ENCODE data around the gene NMS.

Gene NMS

GRCh38 chr2:100470182-100470581, at the start of gene NMS:
NMS (plus strand) TSS chr2:100470482; CDS start chr2:100470489, 7 bp downstream.
- no peak for DNase-seq (ENCODE audit: low read depth)
- TF ChIP-seq CTCF (conservative IDR thresholded peaks at IDR 0.05; ENCODE audit: low read length) = no peak

GRCh38 chr2:100422320-100423055, 47.8 kb upstream of the NMS start:
- TF ChIP-seq CTCF (conservative IDR thresholded peaks at IDR 0.05; ENCODE audit: low read length) = peak; percentile 70
- DNase-seq (ENCODE audit: low read depth) = peak; percentile 29
- H3K4me3 ChIP-seq (ENCODE audit: low read length) = no peak overlapping the region

More at GRCh38 chr2:100470182-100470581, at the start of gene NMS:
- H3K4me3 ChIP-seq (ENCODE audit: low read length) = no peak within 1 kb of the TSS

GRCh38 chr2:100423631-100424030, 46.7 kb upstream of the NMS start:
- no peak overlapping the region for H3K4me3 ChIP-seq (ENCODE audit: low read length)
- DNase-seq (ENCODE audit: low read depth) = peak; percentile 54
- no peak for TF ChIP-seq CTCF (conservative IDR thresholded peaks at IDR 0.05; ENCODE audit: low read length)

GRCh38 chr2:100424277-100424875, 45.9 kb upstream of the NMS start:
- DNase-seq (ENCODE audit: low read depth) = no peak
- H3K4me3 ChIP-seq (ENCODE audit: low read length) = no peak overlapping the region
- no peak for TF ChIP-seq CTCF (conservative IDR thresholded peaks at IDR 0.05; ENCODE audit: low read length)

GRCh38 chr2:100425107-100425506, 45.2 kb upstream of the NMS start:
- no peak for TF ChIP-seq CTCF (conservative IDR thresholded peaks at IDR 0.05; ENCODE audit: low read length)
- H3K4me3 ChIP-seq (ENCODE audit: low read length) = no peak overlapping the region
- DNase-seq (ENCODE audit: low read depth) = no peak

GRCh38 chr2:100425573-100426383, 44.5 kb upstream of the NMS start:
- TF ChIP-seq CTCF (conservative IDR thresholded peaks at IDR 0.05; ENCODE audit: low read length) = no peak
- H3K4me3 ChIP-seq (ENCODE audit: low read length) = no peak overlapping the region
- DNase-seq (ENCODE audit: low read depth) = no peak

Measured in AG10803 (cell line).